Mesenteric fat pad (tissue), 1 donor: Measurements from ENCODE around the gene PRKAG2. TPM values are rescaled to one million over a fixed set of nuclear protein-coding genes. Genes with fewer than 3 reads are reported as not detected.

Source experiments
- DNase-seq: peaks from one replicate; pipeline ENCODE4 v3.0.0-alpha.2; 2020; ENCODE audit warnings: low spot score
- total RNA-seq: library from RNA; stranded (reverse); fragmentation: NEBNext Ultra II Directional; extraction: Animal tissue kit (Norgen Biotek cat#: 25700); gene quantifications from one replicate; pipeline ENCODE4 v1.2.1, GENCODE V29; 2021
- donor health status: DM: yes; HTN: yes; CAD: no.

PRKAG2 gene
- total RNA-seq, 1 donor from 2014 or later = 61.2 TPM

DNA sequence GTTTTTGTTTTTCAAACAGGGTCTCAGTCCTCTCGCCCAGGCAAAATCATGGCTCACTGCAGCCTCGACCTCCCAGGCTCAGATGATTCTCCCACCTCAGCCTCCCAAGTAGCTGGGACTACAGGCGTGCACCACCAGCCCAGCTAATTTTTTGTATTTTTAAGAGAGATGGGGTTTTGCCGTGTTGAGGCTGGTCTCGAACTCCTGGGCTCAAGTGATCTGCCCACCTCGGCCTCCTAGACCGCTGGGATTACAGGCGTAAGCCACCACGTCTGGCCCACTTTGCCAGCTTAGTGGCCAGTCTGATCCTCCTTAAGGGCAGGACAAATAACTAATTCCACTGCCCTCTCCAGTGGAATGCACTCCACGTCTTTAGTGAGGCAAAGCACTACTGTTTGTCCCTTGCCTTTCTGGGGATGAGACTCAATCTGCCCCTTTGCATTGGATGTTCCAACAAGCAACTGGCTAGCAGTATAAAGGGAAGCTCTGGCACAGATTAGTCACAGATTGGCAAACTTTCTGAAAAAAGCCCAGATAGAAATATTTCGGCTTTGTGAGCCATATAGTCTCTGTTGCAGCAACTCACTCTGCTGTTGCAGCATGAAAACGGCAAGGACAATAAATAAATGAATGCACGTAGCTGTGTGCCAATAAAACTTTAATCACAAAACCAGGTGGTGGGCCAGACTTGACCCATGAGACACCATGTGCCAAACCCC lies 213.4 kb downstream of the PRKAG2 start:
- DNase-seq = no peak

GRCh38 chr7:151662251-151662826 lies 214.6 kb downstream of the PRKAG2 start:
- DNase-seq = no peak

- no peak for DNase-seq
Observed at GRCh38 chr7:151661587-151661986, 215.3 kb downstream of the PRKAG2 start.

DNA sequence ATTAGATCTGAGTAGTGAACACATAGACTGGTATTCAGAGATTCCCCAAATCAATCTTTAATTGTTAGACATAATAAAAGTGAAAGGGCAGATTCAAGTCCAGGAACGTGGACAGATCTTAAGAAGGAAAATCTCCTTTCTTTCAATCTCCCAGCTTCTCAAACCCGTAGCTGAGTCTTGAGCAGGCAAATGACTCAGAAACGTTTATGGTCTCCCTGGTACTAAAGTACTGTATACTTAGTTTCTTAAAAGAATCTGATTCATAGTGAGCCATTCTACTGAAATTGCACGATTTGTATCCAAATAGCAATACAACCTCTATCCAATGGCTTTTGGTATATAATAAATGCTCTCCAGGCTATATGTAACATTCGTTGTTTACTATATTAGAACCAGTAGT lies 216.8 kb downstream of the PRKAG2 start:
- DNase-seq = no peak

DNA sequence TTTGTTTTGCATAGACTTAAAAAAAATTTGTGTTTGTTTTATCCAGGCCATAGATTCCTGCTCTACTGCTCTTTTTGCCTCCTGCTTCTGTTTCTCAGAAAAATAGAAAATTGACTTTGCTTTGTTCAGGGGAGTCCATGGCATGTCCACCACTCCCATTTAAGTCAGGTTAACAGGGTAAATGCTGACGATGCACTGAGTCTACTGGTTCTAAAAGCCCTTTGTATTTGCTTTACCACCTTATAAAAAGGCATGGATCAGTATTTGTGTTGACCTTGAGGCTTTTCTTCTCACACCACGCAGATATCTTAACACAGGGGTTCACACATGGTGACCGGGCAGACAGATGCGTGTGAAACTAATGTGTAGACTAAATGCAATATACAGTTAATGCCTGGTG lies 217.7 kb downstream of the PRKAG2 start:
- no peak for DNase-seq

- no peak for DNase-seq
Observed at GRCh38 chr7:151658778-151659177, 218.1 kb downstream of the PRKAG2 start.

DNA sequence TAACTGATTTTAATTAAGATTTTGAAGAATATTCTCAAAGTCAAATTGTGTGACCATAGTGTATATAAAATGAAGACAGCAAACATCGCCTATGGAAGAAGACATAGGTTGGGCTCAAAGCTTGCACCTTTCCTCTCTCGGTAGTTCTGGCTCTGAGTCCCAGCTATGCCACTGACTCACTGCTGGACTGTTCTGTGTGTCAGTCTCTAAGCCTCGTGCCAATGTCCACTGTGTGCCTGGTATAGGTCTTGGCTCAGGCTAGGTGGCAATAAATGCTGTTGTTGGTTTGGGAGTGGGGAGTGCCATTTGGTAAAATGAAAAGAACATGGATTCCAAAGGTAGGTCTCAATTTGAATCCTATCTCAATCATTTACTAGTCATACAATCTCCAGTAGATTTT lies 219.7 kb downstream of the PRKAG2 start:
- no peak for DNase-seq

DNA sequence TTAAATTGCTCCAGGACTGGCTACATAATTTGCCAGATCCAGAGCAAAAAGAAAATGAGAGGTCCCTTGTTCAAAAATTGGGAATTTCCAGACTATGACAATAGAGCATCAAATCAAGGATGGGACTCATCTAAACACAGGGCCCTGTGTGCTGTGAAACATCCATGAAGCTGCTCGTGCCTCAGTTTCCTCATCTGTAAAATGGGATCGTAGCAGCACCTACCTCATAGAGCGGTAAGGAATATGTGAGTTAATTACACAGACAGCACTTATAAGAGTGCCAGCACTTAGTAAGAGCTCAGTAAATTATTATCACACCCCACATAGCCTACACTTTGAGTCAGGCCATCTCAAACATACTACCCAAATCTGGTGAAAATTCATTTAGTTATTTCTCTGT lies 221.4 kb downstream of the PRKAG2 start:
- DNase-seq = no peak

GRCh38 chr7:151652111-151652510 lies 224.8 kb downstream of the PRKAG2 start:
- no peak for DNase-seq

DNA sequence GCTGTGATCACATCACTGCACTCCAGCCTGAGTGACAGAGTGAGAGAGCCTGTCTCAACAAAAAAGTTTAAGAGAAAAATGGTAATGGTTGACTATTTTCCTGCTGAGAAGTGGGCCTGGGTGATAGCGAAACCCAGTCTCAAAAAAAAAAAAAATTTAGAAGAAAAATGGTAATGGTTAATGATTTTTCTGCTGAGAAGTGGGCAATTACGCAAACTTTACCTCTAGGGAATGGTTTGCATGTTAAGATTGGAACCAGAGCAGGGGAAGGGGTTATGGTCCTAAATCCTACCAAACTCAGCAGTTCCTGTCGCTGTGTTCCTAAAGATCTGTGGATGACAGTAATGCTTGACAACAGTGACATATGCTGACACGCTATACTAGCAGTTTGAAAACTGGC lies 226.8 kb downstream of the PRKAG2 start:
- no peak for DNase-seq

DNA sequence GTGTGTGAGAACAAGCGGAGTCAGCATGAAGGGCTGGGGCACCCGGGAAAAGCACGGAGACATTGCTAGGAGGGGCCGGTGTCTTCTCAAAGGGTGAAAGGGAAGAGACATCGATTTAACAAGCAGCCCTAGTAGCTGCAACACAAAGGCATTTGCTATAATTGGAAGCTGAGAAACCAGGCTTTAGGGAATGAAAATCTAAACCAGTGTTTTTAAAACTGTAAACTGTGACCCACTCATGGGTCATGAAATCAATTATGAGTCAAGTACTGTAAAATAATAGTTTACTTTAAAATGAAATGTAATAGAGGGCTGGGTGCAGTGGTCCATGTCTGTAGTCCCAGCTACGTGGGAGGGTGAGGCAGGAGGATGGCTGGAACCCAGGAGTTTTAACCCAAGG lies 228.5 kb downstream of the PRKAG2 start:
- no peak for DNase-seq

DNA sequence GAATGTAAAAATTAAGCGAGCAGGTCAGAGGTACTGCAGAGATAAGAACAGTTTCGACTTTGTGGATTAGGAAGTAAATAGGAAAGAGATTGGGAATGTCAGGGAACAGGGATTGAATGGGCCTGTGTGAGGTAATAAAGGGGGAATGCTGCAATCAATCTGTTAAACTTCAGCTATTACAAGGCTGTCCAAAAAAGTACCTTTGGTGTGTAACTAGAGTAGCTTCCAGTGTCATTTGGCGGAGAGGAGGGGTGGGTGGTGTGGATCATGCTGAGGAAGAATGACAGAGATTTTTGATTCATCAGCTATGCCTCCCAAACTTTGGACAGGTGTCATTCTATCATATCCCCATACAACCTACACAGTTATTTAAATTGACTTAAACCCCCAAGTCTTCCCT lies 229.0 kb downstream of the PRKAG2 start:
- DNase-seq = no peak

DNA sequence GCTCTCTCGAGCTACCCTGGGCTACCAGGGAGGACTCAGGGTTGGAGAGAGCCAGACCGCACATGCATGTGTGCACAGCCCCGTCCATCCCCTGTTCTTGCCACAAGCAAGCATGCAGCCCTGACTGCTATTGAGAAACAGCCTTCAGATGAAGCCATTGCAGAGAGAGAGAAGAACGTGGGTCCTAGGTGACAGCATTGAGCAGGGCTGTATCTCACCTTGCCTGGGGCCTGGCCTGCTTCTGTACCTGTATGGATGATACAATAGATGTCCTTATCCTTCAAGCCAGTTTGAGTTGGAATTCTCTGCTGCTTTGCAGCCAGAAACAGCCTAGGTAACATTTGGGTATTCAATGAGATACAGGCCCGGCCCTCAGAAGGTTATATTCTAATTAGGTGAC lies 229.9 kb downstream of the PRKAG2 start:
- no peak for DNase-seq

DNA sequence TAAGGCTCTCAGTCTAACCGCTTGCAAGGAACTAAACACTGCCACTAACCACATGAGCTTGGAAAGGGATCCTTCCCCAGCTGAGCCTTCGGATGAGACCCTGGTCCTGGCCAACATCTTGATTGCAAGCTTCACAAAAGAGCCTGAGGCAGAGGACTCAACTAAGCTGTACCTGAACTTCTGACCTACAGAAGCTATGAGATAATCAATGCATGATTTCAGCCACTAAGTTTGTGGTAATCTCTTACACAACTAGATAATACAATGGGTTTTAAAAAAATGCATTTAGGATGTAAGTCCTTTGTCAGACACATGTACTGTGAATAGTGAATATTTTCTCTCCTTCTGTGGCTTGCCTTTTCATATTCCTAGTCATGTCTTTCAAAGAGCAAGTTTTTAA lies 231.6 kb downstream of the PRKAG2 start:
- no peak for DNase-seq

GRCh38 chr7:151644554-151644953 lies 232.4 kb downstream of the PRKAG2 start:
- DNase-seq = no peak

- DNase-seq = no peak
Observed at GRCh38 chr7:151642746-151643145, 234.2 kb downstream of the PRKAG2 start.

DNA sequence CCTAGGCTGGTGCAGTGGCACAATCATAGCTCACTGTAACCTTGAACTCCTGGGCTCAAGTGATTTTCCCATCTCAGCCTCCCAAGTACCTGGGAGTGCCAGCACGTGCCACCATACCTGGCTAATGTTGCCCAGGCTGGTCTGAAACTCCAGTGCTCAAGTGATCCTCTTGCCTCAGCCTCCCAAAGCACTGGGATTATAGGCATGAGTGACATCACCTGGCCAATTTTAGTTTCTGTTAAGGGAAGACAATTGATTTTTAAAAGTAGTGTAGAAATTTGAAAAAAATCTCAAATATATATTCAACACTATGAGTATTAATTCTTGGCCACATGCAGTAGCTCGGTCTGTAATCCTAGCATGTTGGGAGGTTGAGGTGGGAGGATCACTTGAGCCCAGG lies 235.3 kb downstream of the PRKAG2 start:
- DNase-seq = no peak

DNA sequence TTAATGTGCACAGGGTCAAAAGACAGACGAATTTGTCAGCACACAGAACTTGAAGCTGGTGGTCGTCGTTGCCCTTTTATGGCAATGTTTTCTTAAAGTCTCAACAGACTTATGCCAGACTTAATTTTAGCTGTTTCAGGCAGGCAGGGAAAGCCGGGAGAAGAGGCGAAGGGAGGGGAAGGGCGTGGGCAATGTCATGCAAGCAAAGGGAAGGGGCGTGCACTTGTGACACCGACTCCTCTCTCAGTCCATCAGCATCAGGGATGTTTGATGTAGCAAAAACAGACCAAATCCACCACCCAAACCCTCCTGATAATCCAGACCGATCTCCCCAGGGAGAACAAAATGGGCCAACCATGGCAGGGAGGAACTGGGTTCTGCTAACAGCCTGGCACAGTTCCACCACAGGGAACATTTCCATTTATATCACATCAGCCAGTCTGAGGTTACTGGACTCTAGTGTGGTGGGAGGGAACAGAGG lies 239.1 kb downstream of the PRKAG2 start:
- no peak for DNase-seq

- DNase-seq = no peak
Observed at GRCh38 chr7:151634643-151635042, 242.3 kb downstream of the PRKAG2 start.

- no peak for DNase-seq
Observed at GRCh38 chr7:151633516-151633812, 243.5 kb downstream of the PRKAG2 start.

- no peak for DNase-seq
Observed at GRCh38 chr7:151632750-151633515, 244.0 kb downstream of the PRKAG2 start.

- DNase-seq = peak; percentile 96
Observed at GRCh38 chr7:151631953-151632749, 244.8 kb downstream of the PRKAG2 start.
